GM23338 (cell line): Measurements from ENCODE around the gene PTPRN2. TPM values are rescaled to one million over a fixed set of nuclear protein-coding genes. Genes with fewer than 3 reads are reported as not detected.

Experiments used
- ATAC-seq: fragments of 200-7000 bp; cut with Tn5 transposase; 3 replicates; pipeline ENCODE4 v1.9.1; 2020
- DNase-seq: peaks from one replicate; pipeline ENCODE4 v3.0.0-alpha.2; 2015; ENCODE audit warnings: low spot score
- H2AFZ ChIP-seq: fragments of 200-600 bp; sonication (generic); 2 replicates; pipeline ENCODE4 v1.8.0; 2016; ENCODE audit warnings: antibody characterized with exemption, mild to moderate bottlenecking, moderate library complexity
- H3F3A ChIP-seq: fragments of 200-600 bp; sonication (generic); replicated peaks from 2 replicates; pipeline ENCODE4 v1.8.0; 2017; ENCODE audit warnings: antibody characterized with exemption, mixed run types, low read depth
- H3K27ac ChIP-seq: fragments of 200-600 bp; sonication (generic); 2 replicates; pipeline ENCODE4 v1.6.1; 2016; ENCODE audit warnings: low read depth
- H3K27me3 ChIP-seq: fragments of 200-600 bp; sonication (generic); 2 replicates; pipeline ENCODE4 v1.8.0; 2016; ENCODE audit warnings: mild to moderate bottlenecking, mixed run types, moderate library complexity; ENCODE audit not compliant: insufficient read depth
- H3K36me3 ChIP-seq: fragments of 200-600 bp; sonication (generic); 2 replicates; pipeline ENCODE4 v1.8.0; 2016; ENCODE audit warnings: mild to moderate bottlenecking; ENCODE audit not compliant: insufficient read depth
- H3K4me1 ChIP-seq: fragments of 200-600 bp; sonication (generic); 2 replicates; pipeline ENCODE4 v1.8.0; 2016; ENCODE audit warnings: mild to moderate bottlenecking, moderate library complexity; ENCODE audit not compliant: insufficient read depth
- H3K4me2 ChIP-seq: fragments of 200-600 bp; sonication (generic); 2 replicates; pipeline ENCODE4 v1.7.1; 2017; ENCODE audit warnings: mixed run types
- H3K4me3 ChIP-seq: fragments of 200-600 bp; sonication (generic); 2 replicates; pipeline ENCODE4 v1.6.1; 2016; ENCODE audit warnings: mixed run types
- H3K79me2 ChIP-seq: fragments of 200-600 bp; sonication (generic); replicated peaks from 2 replicates; pipeline ENCODE4 v1.8.0; 2017; ENCODE audit warnings: mild to moderate bottlenecking; ENCODE audit not compliant: insufficient read depth
- H3K9me2 ChIP-seq: fragments of 200-600 bp; sonication (generic); 2 replicates; pipeline ENCODE4 v1.8.0; 2017; ENCODE audit not compliant: insufficient read depth
- H4K20me1 ChIP-seq: fragments of 200-600 bp; sonication (generic); replicated peaks from 2 replicates; pipeline ENCODE4 v1.8.0; 2017; ENCODE audit warnings: mild to moderate bottlenecking; ENCODE audit not compliant: insufficient read depth
- H3K27ac Mint-ChIP-seq: 2 replicates; pipeline ENCODE4 v1.8.0; 2020; ENCODE audit warnings: inconsistent platforms, mild to moderate bottlenecking, moderate library complexity, mixed read lengths
- H3K27me3 Mint-ChIP-seq: 3 replicates; pipeline ENCODE4 v1.8.0; 2022; ENCODE audit warnings: low read depth, mild to moderate bottlenecking, moderate library complexity, mixed read lengths, inconsistent platforms; ENCODE audit not compliant: insufficient read depth, poor library complexity
- H3K36me3 Mint-ChIP-seq: 3 replicates; pipeline ENCODE4 v1.8.0; 2021; ENCODE audit warnings: low read depth, mild to moderate bottlenecking, inconsistent platforms, moderate library complexity, mixed read lengths
- H3K4me1 Mint-ChIP-seq: 3 replicates; pipeline ENCODE4 v1.8.0; 2020; ENCODE audit warnings: mild to moderate bottlenecking, inconsistent platforms, mixed read lengths
- H3K4me3 Mint-ChIP-seq: 3 replicates; pipeline ENCODE4 v1.8.0; 2021; ENCODE audit warnings: moderate library complexity, mild to moderate bottlenecking, inconsistent platforms, mixed read lengths
- H3K9me3 Mint-ChIP-seq: 3 replicates; pipeline ENCODE4 v1.8.0; 2020; ENCODE audit warnings: moderate library complexity, mild to moderate bottlenecking, inconsistent platforms, mixed read lengths
- EZH2phosphoT487 ChIP-seq: fragments of 200-600 bp; sonication (generic); IDR thresholded peaks from one replicate; pipeline ENCODE4 v1.8.1; 2018; ENCODE audit warnings: antibody characterized with exemption; ENCODE audit not compliant: unreplicated experiment
- NANOG ChIP-seq: IDR thresholded peaks from 2 replicates; pipeline ENCODE4 v1.6.1; 2016; ENCODE audit warnings: antibody characterized with exemption, borderline replicate concordance
- POLR2AphosphoS5 ChIP-seq: IDR thresholded peaks from 2 replicates; pipeline ENCODE4 v1.6.1; 2016; ENCODE audit warnings: antibody characterized with exemption, low read depth
- STAT1 ChIP-seq: IDR thresholded peaks from one replicate; pipeline ENCODE4 v1.6.1; 2016; ENCODE audit warnings: antibody characterized with exemption; ENCODE audit not compliant: unreplicated experiment
- ZNF114 ChIP-seq: fragments of 250-450 bp; sonication (Bioruptor Pico); IDR thresholded peaks from 2 replicates; pipeline ENCODE4 v1.5.0; 2020; ENCODE audit warnings: mild to moderate bottlenecking, moderate library complexity
- ZNF331 ChIP-seq: fragments of 250-450 bp; sonication (Bioruptor Pico); IDR thresholded peaks from 2 replicates; pipeline ENCODE4 v1.5.0; 2020; ENCODE audit warnings: low read depth, mild to moderate bottlenecking, moderate library complexity
- polyA plus RNA-seq: library from polyadenylated mRNA; unstranded; fragments of >200 nt; fragmentation: Nextera tagmentation; extraction: Ambion mirVana; gene quantifications from 2 replicates; pipeline ENCODE4 v1.2.1, GENCODE V29; 2016
- total RNA-seq: library from RNA; depleted of rRNA; stranded (reverse); fragments of >200 nt; shearing (Covaris generic); gene quantifications from 2 replicates; pipeline ENCODE4 v1.2.3, GENCODE V29; 2014
- TF ChIP-seq, protein P1 (sequence below): fragments of 250-450 bp; sonication (Bioruptor Pico); IDR thresholded peaks from 2 replicates; pipeline ENCODE4 v1.5.0; 2020; ENCODE audit warnings: mild to moderate bottlenecking, moderate library complexity
- TF ChIP-seq, protein P2 (sequence below): IDR thresholded peaks from one replicate; pipeline ENCODE4 v1.6.1; 2018; ENCODE audit warnings: antibody characterized with exemption; ENCODE audit not compliant: unreplicated experiment
- TF ChIP-seq, protein P3 (sequence below): IDR thresholded peaks from 2 replicates; pipeline ENCODE4 v1.6.1; 2016; ENCODE audit warnings: antibody characterized with exemption

The PTPRN2 gene
- total and polyA plus RNA-seq, 2 experiments from 2014 or later, result 0.87 to 4.0 TPM

DNA sequence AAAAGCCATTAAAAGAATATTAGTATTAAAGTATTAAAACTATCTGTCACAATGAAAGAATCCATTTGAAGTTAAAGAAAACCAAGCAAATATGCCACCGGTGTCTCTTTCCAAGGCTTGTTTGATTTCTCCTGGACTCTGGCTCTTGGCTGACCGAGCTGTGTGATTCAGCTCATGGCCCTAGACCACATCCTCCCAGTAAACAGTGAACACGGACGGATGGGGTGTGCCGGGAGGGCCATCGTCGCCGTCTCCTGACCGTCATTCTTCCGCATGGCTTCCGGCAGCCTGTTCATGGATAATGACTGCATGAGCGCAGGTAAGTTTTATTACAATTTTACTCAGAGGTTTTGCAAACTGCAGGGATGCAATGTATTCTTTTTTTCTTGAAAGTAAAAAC, 1032.3 kb downstream of the PTPRN2 start:
- Mint-ChIP-seq H3K27ac (no peak overlapping the region), H3K4me3 (no peak overlapping the region), H3K4me1 (no peaks in the 10 kb centered on the region), H3K36me3 (peaks cover 34% of the 10 kb centered on the region), H3K9me3 (peaks cover 32% of the 10 kb centered on the region), H3K27me3 (peaks cover 12% of the 10 kb centered on the region)
- no peak for DNase-seq
- Histone ChIP-seq H4K20me1 (no peaks in the 10 kb centered on the region), H3K79me2 (no peaks in the 10 kb centered on the region), H3K27me3 (no peaks in the 10 kb centered on the region), H3K27ac (no peak overlapping the region), H2AFZ (no peak overlapping the region), H3K9me2 (no peaks in the 10 kb centered on the region), H3K4me2 (no peak overlapping the region), H3K36me3 (no peaks in the 10 kb centered on the region), H3K4me3 (no peak overlapping the region), H3F3A (peaks cover 11% of the 10 kb centered on the region), H3K4me1 (no peaks in the 10 kb centered on the region)
- no peak for TF ChIP-seq EZH2phosphoT487
- TF ChIP-seq, protein P1, sequence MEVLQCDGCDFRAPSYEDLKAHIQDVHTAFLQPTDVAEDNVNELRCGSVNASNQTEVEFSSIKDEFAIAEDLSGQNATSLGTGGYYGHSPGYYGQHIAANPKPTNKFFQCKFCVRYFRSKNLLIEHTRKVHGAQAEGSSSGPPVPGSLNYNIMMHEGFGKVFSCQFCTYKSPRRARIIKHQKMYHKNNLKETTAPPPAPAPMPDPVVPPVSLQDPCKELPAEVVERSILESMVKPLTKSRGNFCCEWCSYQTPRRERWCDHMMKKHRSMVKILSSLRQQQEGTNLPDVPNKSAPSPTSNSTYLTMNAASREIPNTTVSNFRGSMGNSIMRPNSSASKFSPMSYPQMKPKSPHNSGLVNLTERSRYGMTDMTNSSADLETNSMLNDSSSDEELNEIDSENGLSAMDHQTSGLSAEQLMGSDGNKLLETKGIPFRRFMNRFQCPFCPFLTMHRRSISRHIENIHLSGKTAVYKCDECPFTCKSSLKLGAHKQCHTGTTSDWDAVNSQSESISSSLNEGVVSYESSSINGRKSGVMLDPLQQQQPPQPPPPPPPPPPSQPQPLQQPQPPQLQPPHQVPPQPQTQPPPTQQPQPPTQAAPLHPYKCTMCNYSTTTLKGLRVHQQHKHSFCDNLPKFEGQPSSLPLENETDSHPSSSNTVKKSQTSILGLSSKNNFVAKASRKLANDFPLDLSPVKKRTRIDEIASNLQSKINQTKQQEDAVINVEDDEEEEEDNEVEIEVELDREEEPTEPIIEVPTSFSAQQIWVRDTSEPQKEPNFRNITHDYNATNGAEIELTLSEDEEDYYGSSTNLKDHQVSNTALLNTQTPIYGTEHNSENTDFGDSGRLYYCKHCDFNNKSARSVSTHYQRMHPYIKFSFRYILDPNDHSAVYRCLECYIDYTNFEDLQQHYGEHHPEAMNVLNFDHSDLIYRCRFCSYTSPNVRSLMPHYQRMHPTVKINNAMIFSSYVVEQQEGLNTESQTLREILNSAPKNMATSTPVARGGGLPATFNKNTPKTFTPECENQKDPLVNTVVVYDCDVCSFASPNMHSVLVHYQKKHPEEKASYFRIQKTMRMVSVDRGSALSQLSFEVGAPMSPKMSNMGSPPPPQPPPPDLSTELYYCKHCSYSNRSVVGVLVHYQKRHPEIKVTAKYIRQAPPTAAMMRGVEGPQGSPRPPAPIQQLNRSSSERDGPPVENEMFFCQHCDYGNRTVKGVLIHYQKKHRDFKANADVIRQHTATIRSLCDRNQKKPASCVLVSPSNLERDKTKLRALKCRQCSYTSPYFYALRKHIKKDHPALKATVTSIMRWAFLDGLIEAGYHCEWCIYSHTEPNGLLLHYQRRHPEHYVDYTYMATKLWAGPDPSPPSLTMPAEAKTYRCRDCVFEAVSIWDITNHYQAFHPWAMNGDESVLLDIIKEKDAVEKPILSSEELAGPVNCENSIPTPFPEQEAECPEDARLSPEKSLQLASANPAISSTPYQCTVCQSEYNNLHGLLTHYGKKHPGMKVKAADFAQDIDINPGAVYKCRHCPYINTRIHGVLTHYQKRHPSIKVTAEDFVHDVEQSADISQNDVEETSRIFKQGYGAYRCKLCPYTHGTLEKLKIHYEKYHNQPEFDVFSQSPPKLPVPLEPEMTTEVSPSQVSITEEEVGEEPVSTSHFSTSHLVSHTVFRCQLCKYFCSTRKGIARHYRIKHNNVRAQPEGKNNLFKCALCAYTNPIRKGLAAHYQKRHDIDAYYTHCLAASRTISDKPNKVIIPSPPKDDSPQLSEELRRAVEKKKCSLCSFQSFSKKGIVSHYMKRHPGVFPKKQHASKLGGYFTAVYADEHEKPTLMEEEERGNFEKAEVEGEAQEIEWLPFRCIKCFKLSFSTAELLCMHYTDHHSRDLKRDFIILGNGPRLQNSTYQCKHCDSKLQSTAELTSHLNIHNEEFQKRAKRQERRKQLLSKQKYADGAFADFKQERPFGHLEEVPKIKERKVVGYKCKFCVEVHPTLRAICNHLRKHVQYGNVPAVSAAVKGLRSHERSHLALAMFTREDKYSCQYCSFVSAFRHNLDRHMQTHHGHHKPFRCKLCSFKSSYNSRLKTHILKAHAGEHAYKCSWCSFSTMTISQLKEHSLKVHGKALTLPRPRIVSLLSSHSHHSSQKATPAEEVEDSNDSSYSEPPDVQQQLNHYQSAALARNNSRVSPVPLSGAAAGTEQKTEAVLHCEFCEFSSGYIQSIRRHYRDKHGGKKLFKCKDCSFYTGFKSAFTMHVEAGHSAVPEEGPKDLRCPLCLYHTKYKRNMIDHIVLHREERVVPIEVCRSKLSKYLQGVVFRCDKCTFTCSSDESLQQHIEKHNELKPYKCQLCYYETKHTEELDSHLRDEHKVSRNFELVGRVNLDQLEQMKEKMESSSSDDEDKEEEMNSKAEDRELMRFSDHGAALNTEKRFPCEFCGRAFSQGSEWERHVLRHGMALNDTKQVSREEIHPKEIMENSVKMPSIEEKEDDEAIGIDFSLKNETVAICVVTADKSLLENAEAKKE (CRISPR knock-in tag), result no peak
- no peak for ATAC-seq

DNA sequence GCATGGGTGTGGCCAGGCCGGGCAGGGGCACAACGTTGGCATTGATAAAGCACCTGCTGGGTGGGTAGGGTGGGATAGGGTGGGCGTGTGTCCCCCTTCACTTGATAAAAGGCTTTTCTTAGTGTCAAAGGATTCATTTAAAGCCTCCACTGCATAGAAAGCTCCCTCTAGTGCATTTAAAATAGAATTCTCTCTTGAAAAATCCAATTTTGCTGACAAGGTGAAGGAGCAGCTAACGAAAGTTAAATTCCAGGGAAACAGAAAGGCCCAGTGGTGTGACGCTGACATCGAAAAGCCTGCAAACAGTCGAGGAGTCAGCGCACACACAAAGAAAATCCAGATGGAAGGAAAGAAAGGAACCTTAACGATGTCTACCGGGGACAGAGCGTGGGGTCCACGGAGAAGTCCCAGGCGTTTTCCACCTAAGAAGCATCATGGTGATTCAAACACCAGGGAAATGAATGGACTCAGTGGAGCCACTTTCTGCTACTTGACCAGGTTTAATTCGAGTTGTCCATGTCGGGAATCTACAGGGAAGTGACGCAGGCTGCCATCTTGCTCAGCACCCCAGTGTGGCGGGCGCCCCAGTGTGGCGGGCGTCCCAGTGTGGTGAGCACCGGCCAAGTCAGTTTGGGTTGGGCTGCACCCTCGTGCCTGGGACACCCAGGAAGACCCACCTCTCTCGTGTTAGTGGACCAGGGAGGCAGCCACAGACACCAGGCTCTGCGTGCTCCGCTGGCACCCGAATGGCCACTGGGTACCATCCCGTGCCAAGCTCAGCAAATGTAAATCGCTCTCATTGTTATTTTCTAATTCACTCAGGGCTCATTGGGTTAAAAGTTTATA, 1033.0 kb downstream of the PTPRN2 start:
- H3K27me3 Mint-ChIP-seq, result peaks cover 8% of the 10 kb centered on the region
- peaks cover 39% of the 10 kb centered on the region for H3K9me3 Mint-ChIP-seq
- ATAC-seq, result no peak
- no peak for DNase-seq
- peaks cover 34% of the 10 kb centered on the region for H3K36me3 Mint-ChIP-seq
- H3K27ac Mint-ChIP-seq, result no peak overlapping the region
- Histone ChIP-seq H3K27ac (no peak overlapping the region), H3K27me3 (no peaks in the 10 kb centered on the region), H4K20me1 (no peaks in the 10 kb centered on the region), H3K9me2 (no peaks in the 10 kb centered on the region), H3K4me2 (no peak overlapping the region), H3F3A (peaks cover 11% of the 10 kb centered on the region), H3K4me3 (no peak overlapping the region), H3K4me1 (no peaks in the 10 kb centered on the region), H3K79me2 (no peaks in the 10 kb centered on the region), H2AFZ (no peak overlapping the region), H3K36me3 (no peaks in the 10 kb centered on the region)
- H3K4me3 Mint-ChIP-seq, result no peak overlapping the region
- H3K4me1 Mint-ChIP-seq, result no peaks in the 10 kb centered on the region
- TF ChIP-seq NANOG (no peak), ZNF331 (CRISPR knock-in tag) (no peak), POLR2AphosphoS5 (no peak), ZNF114 (CRISPR knock-in tag) (no peak), STAT1 (no peak)
- TF ChIP-seq, protein P2, sequence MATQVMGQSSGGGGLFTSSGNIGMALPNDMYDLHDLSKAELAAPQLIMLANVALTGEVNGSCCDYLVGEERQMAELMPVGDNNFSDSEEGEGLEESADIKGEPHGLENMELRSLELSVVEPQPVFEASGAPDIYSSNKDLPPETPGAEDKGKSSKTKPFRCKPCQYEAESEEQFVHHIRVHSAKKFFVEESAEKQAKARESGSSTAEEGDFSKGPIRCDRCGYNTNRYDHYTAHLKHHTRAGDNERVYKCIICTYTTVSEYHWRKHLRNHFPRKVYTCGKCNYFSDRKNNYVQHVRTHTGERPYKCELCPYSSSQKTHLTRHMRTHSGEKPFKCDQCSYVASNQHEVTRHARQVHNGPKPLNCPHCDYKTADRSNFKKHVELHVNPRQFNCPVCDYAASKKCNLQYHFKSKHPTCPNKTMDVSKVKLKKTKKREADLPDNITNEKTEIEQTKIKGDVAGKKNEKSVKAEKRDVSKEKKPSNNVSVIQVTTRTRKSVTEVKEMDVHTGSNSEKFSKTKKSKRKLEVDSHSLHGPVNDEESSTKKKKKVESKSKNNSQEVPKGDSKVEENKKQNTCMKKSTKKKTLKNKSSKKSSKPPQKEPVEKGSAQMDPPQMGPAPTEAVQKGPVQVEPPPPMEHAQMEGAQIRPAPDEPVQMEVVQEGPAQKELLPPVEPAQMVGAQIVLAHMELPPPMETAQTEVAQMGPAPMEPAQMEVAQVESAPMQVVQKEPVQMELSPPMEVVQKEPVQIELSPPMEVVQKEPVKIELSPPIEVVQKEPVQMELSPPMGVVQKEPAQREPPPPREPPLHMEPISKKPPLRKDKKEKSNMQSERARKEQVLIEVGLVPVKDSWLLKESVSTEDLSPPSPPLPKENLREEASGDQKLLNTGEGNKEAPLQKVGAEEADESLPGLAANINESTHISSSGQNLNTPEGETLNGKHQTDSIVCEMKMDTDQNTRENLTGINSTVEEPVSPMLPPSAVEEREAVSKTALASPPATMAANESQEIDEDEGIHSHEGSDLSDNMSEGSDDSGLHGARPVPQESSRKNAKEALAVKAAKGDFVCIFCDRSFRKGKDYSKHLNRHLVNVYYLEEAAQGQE, result no peak
- TF ChIP-seq, protein P3, sequence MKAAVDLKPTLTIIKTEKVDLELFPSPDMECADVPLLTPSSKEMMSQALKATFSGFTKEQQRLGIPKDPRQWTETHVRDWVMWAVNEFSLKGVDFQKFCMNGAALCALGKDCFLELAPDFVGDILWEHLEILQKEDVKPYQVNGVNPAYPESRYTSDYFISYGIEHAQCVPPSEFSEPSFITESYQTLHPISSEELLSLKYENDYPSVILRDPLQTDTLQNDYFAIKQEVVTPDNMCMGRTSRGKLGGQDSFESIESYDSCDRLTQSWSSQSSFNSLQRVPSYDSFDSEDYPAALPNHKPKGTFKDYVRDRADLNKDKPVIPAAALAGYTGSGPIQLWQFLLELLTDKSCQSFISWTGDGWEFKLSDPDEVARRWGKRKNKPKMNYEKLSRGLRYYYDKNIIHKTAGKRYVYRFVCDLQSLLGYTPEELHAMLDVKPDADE, result no peak
